ENCODE data around the gene ZNF23. TPM values are rescaled to one million over a fixed set of nuclear protein-coding genes. Genes with fewer than 3 reads are reported as not detected.

Gene ZNF23
- total RNA-seq, 2 experiments from 2014 or later = 5.7 to 8.5 TPM

DNA sequence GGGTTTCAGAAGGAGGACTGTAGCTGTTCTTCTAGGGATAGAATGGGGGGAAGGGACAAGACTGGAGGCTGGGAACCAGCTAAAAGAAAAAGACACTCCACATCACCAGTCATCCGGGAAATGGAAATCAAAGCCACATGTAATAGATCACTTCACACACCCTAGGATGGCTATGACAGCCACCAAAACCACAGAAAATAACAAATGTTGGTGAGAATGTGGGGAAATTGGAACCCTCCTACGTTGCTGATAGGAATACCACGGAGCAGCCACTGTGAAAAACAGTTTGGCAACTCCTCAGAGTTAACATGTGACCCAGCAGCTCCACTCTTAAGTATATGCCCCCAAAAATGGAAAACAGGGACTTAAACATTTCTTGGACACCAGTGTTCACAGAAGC, 22.5 kb downstream of the ZNF23 start:
- ChIA-PET POLR2A (no interaction called here), CTCF (interaction anchor here (0.6 to 2.4 kb wide), 5 partner anchors 10 to 172 kb away, joined by 3 to 14 read pairs (median 3); partner anchors contain the start of gene ZNF23)
- H3K27ac Mint-ChIP-seq = no peak overlapping the region
- no peaks in the 10 kb centered on the region for H3K36me3 Mint-ChIP-seq
- intact Hi-C loops (cut with micrococcal nuclease) = no loop called here
- no peak overlapping the region for H3K4me3 Mint-ChIP-seq
- peaks cover 13% of the 10 kb centered on the region for H3K27me3 Mint-ChIP-seq
- H3K9me3 Mint-ChIP-seq = peaks cover 4% of the 10 kb centered on the region
- H3K4me1 Mint-ChIP-seq (ENCODE audit: low read depth) = no peaks in the 10 kb centered on the region
- no peak for DNase-seq

DNA sequence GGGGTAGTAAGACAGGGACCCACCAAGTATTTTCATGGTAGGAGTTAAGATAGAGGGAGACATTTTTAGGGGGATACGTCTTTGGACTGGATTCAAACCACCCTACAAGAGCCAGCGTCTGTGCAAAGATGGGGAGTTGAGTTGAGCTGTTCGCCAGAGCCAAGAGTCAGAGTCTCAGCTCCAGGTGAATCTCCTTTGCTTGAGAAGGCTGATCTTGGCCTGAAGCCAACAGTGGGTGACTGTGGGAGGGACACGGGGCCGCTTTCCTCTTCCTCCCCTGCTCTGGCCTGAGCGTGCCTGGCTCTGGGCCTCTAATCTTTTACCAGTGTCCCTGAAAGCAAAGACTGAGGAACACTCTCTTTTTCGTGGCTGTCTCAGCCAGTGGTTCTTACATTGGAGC, 25.6 kb downstream of the ZNF23 start:
- peaks cover 17% of the 10 kb centered on the region for H3K27me3 Mint-ChIP-seq
- no peaks in the 10 kb centered on the region for H3K9me3 Mint-ChIP-seq
- no peak for DNase-seq
- no peak overlapping the region for H3K4me3 Mint-ChIP-seq
- no peaks in the 10 kb centered on the region for H3K4me1 Mint-ChIP-seq (ENCODE audit: low read depth)
- intact Hi-C loops (cut with micrococcal nuclease) = no loop called here
- H3K27ac Mint-ChIP-seq = no peak overlapping the region
- ChIA-PET CTCF (interaction anchor here (1.8 to 2.2 kb wide), 2 partner anchors 24 to 64 kb away, joined by 4 to 7 read pairs; no protein-coding TSS in a partner anchor), POLR2A (no interaction called here)
- no peaks in the 10 kb centered on the region for H3K36me3 Mint-ChIP-seq

DNA sequence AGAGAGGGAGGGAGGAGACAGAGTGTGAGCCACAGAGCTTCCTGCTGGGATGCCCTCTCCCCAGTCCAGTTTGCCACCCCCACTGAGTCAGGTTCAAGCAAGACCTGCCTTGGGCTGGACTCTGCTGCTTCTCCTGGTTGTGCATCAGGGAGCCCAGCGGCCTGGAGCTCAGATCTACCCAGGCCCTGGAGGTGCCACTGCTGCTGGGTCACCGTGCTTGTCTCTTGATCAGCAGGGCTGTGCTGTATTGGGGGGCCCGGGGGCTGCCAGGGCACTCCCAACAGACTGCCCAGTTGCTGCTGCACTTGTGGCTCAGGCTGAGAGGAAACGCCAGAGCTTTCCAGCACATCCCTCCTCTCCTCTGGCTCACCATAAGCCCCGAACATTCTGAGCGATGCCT, 29.1 kb downstream of the ZNF23 start:
- H3K9me3 Mint-ChIP-seq = no peaks in the 10 kb centered on the region

DNA sequence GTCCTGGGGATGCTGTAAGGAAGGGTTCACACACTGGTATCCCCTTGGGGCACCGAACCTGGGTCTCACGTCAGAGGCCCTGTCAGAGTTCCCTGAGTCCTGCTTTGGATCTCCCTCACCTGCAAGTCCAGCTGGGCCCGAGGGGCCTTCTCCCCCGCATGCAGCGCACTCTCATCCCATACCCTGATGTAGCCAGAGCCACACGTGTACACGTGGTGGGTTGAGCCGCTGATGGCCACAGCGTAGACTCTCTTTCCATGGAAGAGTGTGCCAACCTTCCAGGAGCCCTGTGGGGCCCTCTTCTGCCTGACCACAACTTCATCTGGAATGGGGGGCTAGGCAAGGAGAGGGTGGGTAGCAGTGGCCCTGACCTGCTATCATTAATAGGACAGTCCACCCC, 30.1 kb downstream of the ZNF23 start:
- Mint-ChIP-seq H3K4me1 (ENCODE audit: low read depth) (no peaks in the 10 kb centered on the region), H3K27ac (no peak overlapping the region), H3K36me3 (no peaks in the 10 kb centered on the region), H3K27me3 (peaks cover 23% of the 10 kb centered on the region), H3K9me3 (no peaks in the 10 kb centered on the region), H3K4me3 (no peak overlapping the region)
- DNase-seq = no peak
- ChIA-PET POLR2A (no interaction called here), CTCF (interaction anchor here (1.1 to 1.7 kb wide), 2 partner anchors 10 to 19 kb away, joined by 4 to 7 read pairs; no protein-coding TSS in a partner anchor)
- intact Hi-C loops (cut with micrococcal nuclease) = no loop called here

More for the DNA sequence above, 29.1 kb downstream of the ZNF23 start:
- POLR2A ChIA-PET = no interaction called here
- intact Hi-C loops (cut with micrococcal nuclease) = no loop called here
- Mint-ChIP-seq H3K36me3 (no peaks in the 10 kb centered on the region), H3K4me3 (no peak overlapping the region), H3K4me1 (ENCODE audit: low read depth) (no peaks in the 10 kb centered on the region), H3K27ac (no peak overlapping the region), H3K27me3 (peaks cover 24% of the 10 kb centered on the region)
- CTCF ChIA-PET = interaction anchor here (1.1 to 2.1 kb wide), 3 partner anchors 11 to 20 kb away, joined by 4 to 7 read pairs (median 5); no protein-coding TSS in a partner anchor
- no peak for DNase-seq

DNA sequence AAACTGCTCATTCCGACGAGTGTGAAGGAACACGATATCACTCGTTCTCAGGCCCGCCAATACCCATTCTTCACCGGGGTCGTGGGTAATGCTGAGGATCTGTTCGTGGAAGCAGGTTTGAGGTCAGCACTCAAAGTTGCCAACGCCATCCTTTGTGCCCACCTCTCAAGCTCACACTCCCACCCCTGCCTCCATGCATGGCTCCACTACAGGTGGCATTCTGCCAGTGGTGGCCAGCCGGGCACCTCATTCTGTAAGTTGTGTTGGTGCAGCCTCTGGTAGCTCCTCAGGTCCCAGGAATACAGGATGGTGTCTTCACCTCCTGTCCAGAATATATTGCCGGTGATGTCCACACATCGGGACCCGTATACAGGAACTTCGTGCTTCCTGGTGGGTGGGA, 30.9 kb downstream of the ZNF23 start:
- ChIA-PET POLR2A (no interaction called here), CTCF (interaction anchor here (1.7 kb wide), 1 partner anchor 19 kb away, joined by 7 read pairs; no protein-coding TSS in a partner anchor)
- H3K9me3 Mint-ChIP-seq = no peaks in the 10 kb centered on the region
- H3K27ac Mint-ChIP-seq = no peak overlapping the region
- H3K4me3 Mint-ChIP-seq = no peak overlapping the region
- peaks cover 27% of the 10 kb centered on the region for H3K27me3 Mint-ChIP-seq
- H3K4me1 Mint-ChIP-seq (ENCODE audit: low read depth) = peaks cover 5% of the 10 kb centered on the region
- H3K36me3 Mint-ChIP-seq = no peaks in the 10 kb centered on the region
- DNase-seq = no peak
- intact Hi-C loops (cut with micrococcal nuclease) = no loop called here

DNA sequence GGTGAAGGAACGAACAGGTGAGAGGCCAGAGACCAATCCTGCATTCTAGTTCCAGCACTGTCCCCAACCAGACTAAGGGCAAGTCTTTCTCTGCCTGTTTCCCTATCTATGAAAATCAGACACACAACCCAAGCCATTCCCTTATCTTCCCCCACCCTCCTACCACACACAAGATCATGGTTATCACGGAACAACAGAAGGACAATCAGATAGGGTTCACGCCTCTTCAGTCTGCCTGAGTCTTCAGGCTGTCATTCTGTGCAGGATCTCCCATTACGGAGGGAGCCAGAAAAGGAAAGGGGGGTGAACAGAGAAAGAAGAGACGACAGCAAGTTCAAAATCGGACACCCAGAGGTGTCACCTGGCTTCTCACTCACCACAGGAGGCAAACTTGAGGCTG, 31.3 kb downstream of the ZNF23 start:
- ChIA-PET POLR2A (no interaction called here), CTCF (no interaction called here)
- peaks cover 5% of the 10 kb centered on the region for H3K4me1 Mint-ChIP-seq (ENCODE audit: low read depth)
- H3K27ac Mint-ChIP-seq = no peak overlapping the region
- intact Hi-C loops (cut with micrococcal nuclease) = no loop called here
- H3K9me3 Mint-ChIP-seq = no peaks in the 10 kb centered on the region
- H3K36me3 Mint-ChIP-seq = no peaks in the 10 kb centered on the region
- DNase-seq = no peak
- no peak overlapping the region for H3K4me3 Mint-ChIP-seq
- H3K27me3 Mint-ChIP-seq = peaks cover 29% of the 10 kb centered on the region

DNA sequence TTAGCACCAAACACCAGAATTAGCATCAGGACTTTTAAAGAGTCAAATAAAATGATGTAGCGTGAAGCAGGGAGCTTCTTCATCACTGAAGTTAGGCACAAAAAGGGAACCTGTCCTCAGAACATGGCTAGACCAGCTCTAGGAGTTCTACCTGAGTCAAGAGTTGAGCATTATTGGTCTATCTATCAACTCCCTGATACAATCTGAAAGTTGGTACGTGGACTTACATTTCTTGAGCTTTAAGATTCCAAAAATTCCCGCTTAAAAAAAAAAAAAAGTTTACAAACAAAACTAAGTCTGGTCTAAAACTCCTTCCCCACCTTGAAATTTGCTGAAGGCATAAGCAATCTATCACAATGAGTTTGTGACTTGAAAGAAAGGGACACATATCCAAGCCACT, 32.5 kb downstream of the ZNF23 start:
- POLR2A ChIA-PET = no interaction called here
- peaks cover 36% of the 10 kb centered on the region for H3K27me3 Mint-ChIP-seq
- DNase-seq = no peak
- CTCF ChIA-PET = interaction anchor here (1.5 to 2.5 kb wide), 3 partner anchors 10 to 70 kb away, joined by 5 to 10 read pairs (median 9); no protein-coding TSS in a partner anchor
- intact Hi-C loops (cut with micrococcal nuclease) = no loop called here
- H3K4me3 Mint-ChIP-seq = no peak overlapping the region
- no peaks in the 10 kb centered on the region for H3K9me3 Mint-ChIP-seq
- no peak overlapping the region for H3K27ac Mint-ChIP-seq
- H3K36me3 Mint-ChIP-seq = no peaks in the 10 kb centered on the region
- peaks cover 5% of the 10 kb centered on the region for H3K4me1 Mint-ChIP-seq (ENCODE audit: low read depth)

DNA sequence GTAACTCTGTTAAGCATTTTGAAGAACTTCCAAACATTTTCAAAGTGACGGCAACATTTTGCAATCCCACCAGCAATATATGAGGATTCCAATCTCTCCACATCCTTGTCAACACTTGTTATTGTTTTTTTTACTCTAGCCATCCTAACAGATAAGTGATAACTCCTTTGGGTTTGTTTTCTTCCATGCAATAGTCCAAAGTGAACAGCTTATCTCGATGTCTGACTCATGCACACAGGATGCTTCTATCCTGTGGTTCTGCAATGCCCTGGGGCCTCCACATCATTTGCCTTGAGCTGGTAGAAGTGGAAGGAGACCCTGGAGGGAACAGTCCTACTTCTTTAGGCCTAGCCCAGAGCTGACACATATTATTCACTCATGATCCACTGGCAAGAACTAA, 33.2 kb downstream of the ZNF23 start:
- POLR2A ChIA-PET = no interaction called here
- Mint-ChIP-seq H3K27me3 (peaks cover 40% of the 10 kb centered on the region), H3K27ac (no peak overlapping the region), H3K4me3 (no peak overlapping the region), H3K4me1 (ENCODE audit: low read depth) (peaks cover 5% of the 10 kb centered on the region), H3K9me3 (no peaks in the 10 kb centered on the region), H3K36me3 (no peaks in the 10 kb centered on the region)
- intact Hi-C loops (cut with micrococcal nuclease) = no loop called here
- no peak for DNase-seq
- CTCF ChIA-PET = interaction anchor here (1.5 to 2.5 kb wide), 3 partner anchors 11 to 71 kb away, joined by 5 to 10 read pairs (median 9); no protein-coding TSS in a partner anchor

DNA sequence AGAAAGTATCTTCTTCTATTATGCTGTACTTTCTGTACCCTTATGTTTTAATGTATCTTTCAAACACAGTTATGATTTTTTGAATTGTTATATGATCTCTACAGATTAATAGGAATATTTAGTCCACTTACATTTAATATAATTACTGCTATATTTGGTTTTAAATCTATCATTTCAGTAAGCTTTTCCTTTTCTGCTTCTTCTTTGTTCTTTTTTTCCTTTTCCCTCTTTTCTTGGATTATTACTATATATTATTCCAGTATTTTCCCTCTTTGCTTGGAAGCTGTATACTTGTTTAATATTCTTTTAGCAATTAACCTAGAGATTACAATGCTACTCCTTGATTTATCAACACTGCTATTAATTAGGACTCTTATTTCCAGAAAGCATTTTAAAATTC, 33.7 kb downstream of the ZNF23 start:
- no peaks in the 10 kb centered on the region for H3K36me3 Mint-ChIP-seq
- ChIA-PET CTCF (interaction anchor here (1.5 to 2.5 kb wide), 3 partner anchors 12 to 72 kb away, joined by 5 to 10 read pairs (median 9); no protein-coding TSS in a partner anchor), POLR2A (no interaction called here)
- H3K27ac Mint-ChIP-seq = no peak overlapping the region
- DNase-seq = no peak
- H3K4me3 Mint-ChIP-seq = no peak overlapping the region
- intact Hi-C loops (cut with micrococcal nuclease) = no loop called here
- no peaks in the 10 kb centered on the region for H3K9me3 Mint-ChIP-seq
- H3K4me1 Mint-ChIP-seq (ENCODE audit: low read depth) = peaks cover 5% of the 10 kb centered on the region
- peaks cover 41% of the 10 kb centered on the region for H3K27me3 Mint-ChIP-seq

DNA sequence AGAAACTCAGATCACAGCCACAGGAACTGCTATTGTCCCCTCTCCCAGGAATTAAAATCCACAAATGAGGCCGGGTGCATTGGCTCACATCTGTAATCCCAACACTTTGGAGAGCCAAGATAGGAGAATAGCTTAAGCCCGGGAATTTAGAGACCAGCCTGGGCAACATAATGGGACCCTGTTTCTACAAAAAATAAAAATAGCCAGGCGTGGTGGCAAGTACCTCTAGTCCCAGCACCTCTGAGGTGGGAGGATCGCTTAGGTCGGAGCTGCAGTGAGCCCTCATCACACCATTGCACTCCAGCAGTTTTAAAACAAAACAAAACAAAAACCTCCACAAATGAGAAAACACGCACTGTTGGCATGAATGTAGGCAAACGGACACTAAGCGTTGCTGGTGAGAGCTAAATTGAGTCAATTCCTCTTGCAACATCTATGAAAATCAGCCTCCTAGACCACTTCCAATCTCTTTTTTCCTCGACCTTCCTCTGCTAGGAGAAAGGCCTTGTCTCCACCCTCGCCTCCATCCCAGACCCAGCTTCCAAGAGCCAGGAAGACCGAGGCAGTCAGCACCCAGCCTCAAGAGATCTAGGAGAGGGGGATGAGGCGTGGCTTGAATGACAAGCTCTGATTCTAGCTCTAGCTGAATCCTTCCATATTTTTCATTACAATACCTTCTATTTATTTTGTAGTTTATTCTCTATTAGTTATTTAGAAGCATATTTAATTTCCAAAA, 35.0 kb downstream of the ZNF23 start:
- peaks cover 39% of the 10 kb centered on the region for H3K27me3 Mint-ChIP-seq
- no peaks in the 10 kb centered on the region for H3K36me3 Mint-ChIP-seq
- peaks cover 5% of the 10 kb centered on the region for H3K4me1 Mint-ChIP-seq (ENCODE audit: low read depth)
- H3K4me3 Mint-ChIP-seq = no peak overlapping the region
- ChIA-PET CTCF (interaction anchor here (1.2 to 2.4 kb wide), 2 partner anchors 14 to 183 kb away, joined by 3 to 14 read pairs; no protein-coding TSS in a partner anchor), POLR2A (no interaction called here)
- no peak for DNase-seq
- intact Hi-C loops (cut with micrococcal nuclease) = no loop called here
- H3K9me3 Mint-ChIP-seq = no peaks in the 10 kb centered on the region
- no peak overlapping the region for H3K27ac Mint-ChIP-seq

DNA sequence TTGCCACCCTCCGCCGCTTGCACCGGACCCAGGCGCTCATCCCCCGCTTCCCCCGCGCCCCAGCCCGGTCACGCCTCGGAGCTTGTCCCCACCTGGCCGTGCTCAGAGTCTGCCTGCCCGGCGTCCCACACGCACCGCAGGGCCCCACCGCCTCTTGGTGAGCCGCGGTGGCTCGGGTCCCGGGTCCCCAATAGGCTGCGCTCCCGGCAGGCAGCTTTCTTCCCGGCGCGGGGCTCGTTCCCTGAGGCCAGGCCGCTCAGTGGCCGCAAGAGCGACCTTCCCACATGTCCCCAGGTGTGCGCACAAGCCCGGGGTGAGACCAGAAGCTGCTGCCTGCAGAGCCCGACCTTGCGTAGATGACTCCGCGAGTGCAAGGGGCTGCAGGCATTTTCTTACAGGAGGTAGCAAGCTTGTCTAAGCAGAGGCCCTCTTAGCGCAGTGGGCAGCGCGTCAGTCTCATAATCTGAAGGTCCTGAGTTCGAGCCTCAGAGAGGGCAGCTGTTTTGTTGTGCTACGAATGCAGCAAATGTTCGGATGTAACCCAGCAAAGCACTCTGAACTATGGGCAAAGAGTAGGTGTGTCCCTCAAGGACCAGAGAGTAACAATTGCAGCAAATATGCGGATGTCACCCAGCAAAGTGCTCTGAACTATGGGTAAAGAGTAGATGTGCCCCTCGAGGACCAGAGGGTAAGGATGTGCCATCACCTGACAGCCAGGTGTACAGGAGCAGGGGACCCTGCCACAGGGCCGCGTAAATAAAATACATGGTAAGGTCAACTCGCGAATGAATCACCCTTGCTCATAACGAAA, 35.8 kb downstream of the ZNF23 start:
- peak; percentile 41 for DNase-seq
- Mint-ChIP-seq H3K9me3 (no peaks in the 10 kb centered on the region), H3K36me3 (no peaks in the 10 kb centered on the region), H3K27me3 (peaks cover 37% of the 10 kb centered on the region), H3K4me3 (no peak overlapping the region), H3K4me1 (ENCODE audit: low read depth) (peaks cover 5% of the 10 kb centered on the region), H3K27ac (no peak overlapping the region)
- intact Hi-C loops (cut with micrococcal nuclease) = no loop called here
- ChIA-PET CTCF (interaction anchor here (0.9 to 2.4 kb wide), 2 partner anchors 13 to 74 kb away, joined by 3 to 14 read pairs; no protein-coding TSS in a partner anchor), POLR2A (no interaction called here)

DNA sequence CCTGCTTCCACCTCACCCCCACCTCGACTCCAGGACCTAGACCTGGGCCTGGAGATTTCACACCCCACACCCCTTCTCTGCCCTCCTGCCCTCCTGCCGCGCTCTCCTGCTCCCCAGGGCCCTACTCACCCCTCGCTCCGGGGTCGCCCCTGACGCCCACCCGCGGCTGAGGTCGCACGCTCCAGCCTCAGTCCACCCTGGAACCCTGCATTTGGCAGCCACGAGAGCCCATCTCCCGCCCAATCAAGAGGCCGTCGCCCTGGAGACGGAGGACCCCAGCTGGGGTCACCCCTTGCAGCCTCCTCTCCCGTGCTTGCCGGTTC, 36.3 kb downstream of the ZNF23 start:
- peaks cover 5% of the 10 kb centered on the region for H3K4me1 Mint-ChIP-seq (ENCODE audit: low read depth)
- no peaks in the 10 kb centered on the region for H3K9me3 Mint-ChIP-seq
- intact Hi-C loops (cut with micrococcal nuclease) = no loop called here
- H3K36me3 Mint-ChIP-seq = no peaks in the 10 kb centered on the region
- POLR2A ChIA-PET = no interaction called here
- DNase-seq = no peak
- H3K4me3 Mint-ChIP-seq = no peak overlapping the region
- CTCF ChIA-PET = interaction anchor here (0.9 to 2.4 kb wide), 2 partner anchors 13 to 74 kb away, joined by 3 to 14 read pairs; no protein-coding TSS in a partner anchor
- H3K27ac Mint-ChIP-seq = no peak overlapping the region
- H3K27me3 Mint-ChIP-seq = peaks cover 35% of the 10 kb centered on the region

Measured in activated CD4-positive, alpha-beta memory T cell treated with anti-CD3 and anti-CD28 coated beads for 36 hours (primary cell).